ENCODE measurements around the gene CD101.
A peak's percentile ranks its signal among the peaks of the same experiment; 100 is the strongest.
"Not testable (repeated sequence)": the region's sequence is repeated elsewhere in the genome, so short reads cannot be mapped to it uniquely, and the experiment has no call there.

Gene CD101

GRCh38 chr1:117001254-117001927 is at the start of gene CD101:
TSS of gene CD101 (plus strand) at chr1:117001760. CDS start at chr1:117001818, 58 bp downstream.
- no peak for DNase-seq

DNA sequence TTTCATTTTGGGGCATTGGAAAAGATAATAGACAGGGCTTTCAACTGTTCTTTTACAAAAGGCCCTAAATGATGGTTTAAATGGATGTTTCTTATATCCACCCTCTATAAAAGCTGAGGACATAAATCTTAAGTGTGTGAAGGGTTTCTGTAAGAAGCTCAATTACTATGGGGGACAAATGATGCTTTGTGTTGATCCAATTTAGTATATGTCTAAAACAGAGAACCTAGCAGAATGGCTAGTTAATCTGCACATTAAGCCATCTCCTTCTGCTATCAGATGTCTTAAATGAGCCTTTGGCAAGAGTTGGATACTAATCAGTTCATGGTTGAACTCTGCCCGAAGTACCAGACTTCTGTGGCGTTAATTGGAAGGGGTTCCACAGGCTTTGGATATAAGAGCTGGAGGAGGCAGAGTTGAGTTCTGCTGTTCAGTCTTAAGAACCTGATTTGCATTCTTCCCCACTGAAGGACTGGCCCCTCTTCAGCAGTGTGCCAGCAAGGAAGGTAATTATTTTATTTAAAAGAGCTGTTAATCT is 48.8 kb upstream of the CD101 start:
- no peak for DNase-seq

DNA sequence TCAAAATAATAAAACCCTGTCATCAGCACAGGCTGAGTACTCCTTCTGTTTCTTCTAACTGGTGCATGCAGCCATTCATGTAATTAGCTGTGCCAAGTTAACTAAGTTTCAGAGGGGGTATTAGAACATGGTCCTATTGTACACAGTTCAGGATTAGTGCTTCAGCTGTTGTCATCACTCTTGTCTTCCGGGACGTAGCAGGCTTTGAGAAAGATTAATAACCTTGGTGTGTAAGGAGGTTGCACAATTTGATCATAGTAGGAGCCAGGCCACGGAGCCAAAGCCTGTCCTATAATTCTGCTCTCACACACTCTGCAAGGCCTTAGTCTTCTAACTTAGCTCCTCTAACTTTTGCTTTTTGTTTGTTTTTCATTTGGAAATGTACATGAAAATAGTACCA is 47.1 kb upstream of the CD101 start:
- no peak for DNase-seq

DNA sequence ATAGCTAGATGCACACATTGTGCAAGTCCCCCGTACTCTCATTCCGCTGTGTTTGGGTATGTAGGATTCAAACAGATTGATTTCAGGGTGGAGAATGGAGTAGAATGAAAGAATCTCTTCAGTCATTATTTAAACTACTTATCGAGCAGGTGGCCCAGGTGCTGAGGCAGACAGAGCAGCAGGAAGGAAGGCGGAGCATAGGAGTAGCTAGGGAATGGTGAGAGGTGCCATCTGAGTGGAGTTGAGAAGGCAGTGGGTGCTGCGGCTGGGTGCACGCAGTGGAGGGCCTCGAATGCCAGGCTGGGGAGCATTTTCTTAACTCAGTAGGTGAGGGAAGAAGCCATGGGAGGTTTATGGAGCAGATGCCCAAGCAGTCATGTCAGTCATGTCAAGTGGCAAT is 45.2 kb upstream of the CD101 start:
- no peak for DNase-seq

- DNase-seq = no peak
Observed at GRCh38 chr1:116957646-116958045, 43.9 kb upstream of the CD101 start.

DNA sequence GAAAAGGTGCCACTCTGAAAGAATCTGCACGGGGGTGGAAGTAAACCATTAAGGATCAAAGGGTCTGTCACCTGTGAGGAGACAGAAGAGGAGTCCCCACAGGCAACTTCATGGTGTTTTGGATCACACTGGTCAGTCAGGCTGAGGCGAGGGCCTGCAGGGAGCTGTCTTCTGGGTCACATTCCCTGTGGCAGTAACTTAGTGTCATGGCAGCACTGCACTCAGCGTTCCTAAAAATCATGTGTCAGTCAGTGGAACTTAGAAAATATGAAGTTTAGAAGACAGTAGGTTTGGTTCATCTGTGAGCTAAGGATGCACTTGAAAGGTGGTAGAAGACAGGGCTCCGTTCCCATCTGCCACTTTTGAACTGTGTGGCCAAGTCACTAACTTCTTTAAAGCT is 43.5 kb upstream of the CD101 start:
- DNase-seq = no peak

GRCh38 chr1:116958977-116959376 is 42.6 kb upstream of the CD101 start:
- DNase-seq = no peak

DNA sequence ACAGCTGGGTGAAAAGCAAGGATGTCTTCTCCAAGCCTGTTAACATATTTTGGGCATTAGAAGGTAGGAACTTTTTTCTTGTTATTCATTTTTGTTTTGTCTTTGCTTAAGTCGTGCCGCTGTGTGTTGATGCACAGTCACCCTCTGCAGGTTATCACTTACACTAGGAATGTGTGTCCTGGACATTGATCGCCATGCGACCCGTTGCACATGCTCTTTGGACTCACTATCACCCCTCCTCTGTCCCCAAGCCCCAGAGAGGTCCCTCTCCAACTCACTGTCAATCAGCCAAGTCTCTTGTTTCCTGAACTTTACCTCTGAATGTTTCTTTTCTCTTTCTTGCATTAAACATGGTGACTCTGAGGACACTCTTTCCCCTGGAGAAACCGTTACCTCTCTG is 40.0 kb upstream of the CD101 start:
- DNase-seq = no peak

DNA sequence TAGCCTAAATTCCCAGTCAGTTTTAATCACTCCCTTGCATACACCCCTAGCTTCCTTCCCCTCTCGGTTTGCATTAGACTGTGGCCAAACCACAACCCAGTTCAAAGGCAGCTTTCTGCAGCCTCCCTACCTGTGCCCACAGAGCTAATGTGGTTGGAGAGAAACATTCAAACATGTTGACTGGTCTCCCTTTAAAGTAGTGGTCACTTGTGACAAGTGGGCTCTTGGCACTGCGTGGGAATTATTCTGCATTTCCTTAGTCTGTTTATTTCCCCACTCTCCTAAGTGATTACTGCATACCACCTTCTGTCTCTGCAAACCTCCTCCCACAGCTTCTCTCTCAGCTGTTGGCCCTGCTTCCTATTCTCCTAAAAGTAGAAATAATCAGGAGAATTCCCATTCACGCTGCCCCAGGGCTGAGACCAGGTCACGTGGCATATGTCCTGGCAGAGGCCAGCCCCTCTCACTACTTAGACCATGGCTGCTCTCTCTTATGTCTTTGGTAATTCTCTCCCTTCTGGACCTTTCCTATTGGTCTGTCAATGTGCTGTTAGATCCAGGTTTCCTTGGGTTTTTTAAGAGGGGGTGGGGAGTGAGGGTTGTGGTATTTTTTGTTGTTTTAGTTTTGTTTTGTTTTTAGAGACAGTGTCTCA is 38.4 kb upstream of the CD101 start:
- DNase-seq = no peak

GRCh38 chr1:116966791-116967190 is 34.8 kb upstream of the CD101 start:
- DNase-seq = no peak

GRCh38 chr1:116968724-116969123 is 32.8 kb upstream of the CD101 start:
- DNase-seq = no peak

GRCh38 chr1:116971258-116971860 is 30.2 kb upstream of the CD101 start:
- DNase-seq = peak; percentile 25

DNA sequence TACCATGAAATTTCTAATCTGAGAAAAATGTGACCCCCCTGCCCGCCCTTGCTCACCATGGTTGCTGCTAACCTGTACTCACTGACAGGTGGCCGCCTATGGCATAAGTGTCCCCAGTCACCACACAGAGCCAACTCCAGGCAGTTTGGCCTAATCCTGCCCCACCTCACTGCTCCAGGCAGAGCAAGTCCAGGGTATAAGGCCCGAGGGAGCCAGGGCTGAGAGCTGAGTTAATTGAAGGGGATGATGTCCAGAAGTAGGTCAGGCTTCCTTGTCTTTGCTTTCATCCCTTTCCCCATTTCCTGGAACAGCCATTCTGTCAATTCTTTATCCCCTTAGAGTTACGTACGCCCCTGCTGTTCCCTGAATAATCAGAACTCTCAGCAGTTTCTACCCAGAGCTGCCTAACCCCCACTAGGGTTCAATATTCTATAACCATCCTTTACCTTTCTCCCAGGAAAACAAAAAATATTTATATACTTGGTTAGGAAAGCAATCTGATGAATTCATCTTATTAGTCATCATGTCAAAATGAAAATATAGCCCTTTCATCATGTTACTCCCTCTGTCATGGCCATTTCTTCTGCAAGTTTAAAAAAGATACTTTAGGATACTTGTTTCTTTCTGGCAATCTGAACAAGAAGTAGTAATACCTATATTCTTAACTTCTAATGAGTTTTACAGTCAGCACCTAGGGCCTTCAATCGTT is 29.4 kb upstream of the CD101 start:
- no peak for DNase-seq

- no peak for DNase-seq
Observed at GRCh38 chr1:116972674-116973030, 28.9 kb upstream of the CD101 start.

DNA sequence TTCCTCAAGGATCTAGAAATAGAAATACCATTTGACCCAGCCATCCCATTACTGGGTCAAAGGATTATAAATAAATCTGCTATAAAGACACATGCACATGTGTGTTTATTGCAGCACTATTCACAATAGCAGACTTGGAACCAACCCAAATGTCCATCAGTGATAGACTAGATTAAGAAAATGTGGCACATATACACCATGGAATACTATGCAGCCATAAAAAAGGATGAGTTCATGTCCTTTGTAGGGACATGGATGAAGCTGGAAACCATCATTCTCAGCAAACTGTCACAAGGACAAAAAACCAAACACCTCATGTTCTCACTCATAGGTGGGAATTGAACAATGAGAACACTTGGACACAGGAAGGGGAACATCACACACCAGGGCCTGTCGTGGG is 21.3 kb upstream of the CD101 start:
- not testable (repeated sequence) for DNase-seq

- no peak for DNase-seq
Observed at GRCh38 chr1:116981521-116982037, 20.0 kb upstream of the CD101 start.

- DNase-seq = no peak
Observed at GRCh38 chr1:116982319-116983004, 19.1 kb upstream of the CD101 start.

- DNase-seq = no peak
Observed at GRCh38 chr1:116983112-116983511, 18.4 kb upstream of the CD101 start.

DNA sequence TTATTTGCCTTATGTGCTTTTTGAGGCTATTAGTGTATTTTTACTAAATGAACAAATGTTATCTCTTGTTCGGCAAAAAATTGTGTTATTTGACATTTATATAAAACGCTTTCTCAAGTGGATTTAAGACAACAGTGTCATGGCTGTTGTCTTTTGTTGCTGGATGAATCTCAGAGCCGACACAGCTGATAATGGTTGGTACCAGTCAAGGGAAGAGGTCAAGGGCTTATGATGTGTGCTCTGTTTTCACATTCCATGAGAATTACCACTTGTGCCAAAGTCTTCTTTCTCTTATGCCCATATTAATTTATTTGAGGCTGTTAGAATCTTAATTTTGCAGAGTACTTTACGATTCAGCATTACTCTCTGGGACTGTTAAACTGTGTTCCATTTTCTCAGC is 17.9 kb upstream of the CD101 start:
- no peak for DNase-seq

DNA sequence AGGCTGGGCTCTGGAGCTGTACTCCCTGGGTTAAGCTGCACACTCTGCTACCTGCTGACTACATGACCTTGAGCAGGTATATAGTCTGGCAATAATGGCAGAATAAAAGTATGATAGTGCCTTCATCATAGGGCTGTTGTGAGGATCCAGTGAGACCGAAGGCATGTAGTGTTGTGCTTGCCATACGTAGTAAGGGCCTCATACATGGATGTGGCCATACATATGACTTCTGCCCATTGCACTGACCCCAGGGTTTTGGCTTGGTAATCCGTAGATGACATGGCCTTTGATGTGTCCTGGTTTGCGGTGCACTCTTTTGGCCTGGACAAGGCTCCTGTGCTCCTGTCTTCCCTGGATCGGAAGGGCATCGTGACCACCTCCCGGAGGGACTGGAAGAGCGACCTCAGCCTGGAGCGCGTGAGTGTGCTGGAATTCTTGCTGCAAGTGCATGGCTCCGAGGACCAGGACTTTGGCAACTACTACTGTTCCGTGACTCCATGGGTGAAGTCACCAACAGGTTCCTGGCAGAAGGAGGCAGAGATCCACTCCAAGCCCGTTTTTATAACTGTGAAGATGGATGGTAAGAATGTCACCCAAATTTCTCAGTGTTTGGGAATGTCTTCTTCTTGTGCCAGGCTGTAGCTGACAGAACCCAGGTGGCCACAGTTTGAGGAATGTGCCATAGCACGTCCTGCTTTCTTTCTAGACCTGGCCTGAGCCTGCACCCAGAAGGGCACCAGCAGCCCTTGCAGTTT is 17.0 kb upstream of the CD101 start:
- no peak for DNase-seq

GRCh38 chr1:116986421-116987255 is 14.9 kb upstream of the CD101 start:
- no peak for DNase-seq

Measured in NCI-H526 treated with DMSO at 0.1 percent for 48 hours (cell line).